G401 (cell line): Measurements from ENCODE around the gene HIVEP1. TPM values are rescaled to one million over a fixed set of nuclear protein-coding genes. Genes with fewer than 3 reads are reported as not detected.
"Not testable (repeated sequence)": the region's sequence is repeated elsewhere in the genome, so short reads cannot be mapped to it uniquely, and the experiment has no call there.

Experiments used
- DNase-seq: peaks from one replicate; pipeline ENCODE4 v3.0.0-alpha.2; 2015; ENCODE audit warnings: low spot score
- in situ Hi-C: cut with HindIII; loops from 2 replicates; pipeline ENCODE4 v1.10.0; 2016; ENCODE audit warnings: low sequenced_read_pairs, mixed read lengths
- total RNA-seq: library from RNA; depleted of rRNA; stranded (reverse); fragments of >200 nt; shearing (Covaris generic); gene quantifications from 2 replicates; pipeline ENCODE4 v1.2.3, GENCODE V29; 2014

The HIVEP1 gene
- total RNA-seq, 1 experiment from 2014 or later: 4.3 TPM

- no peak for DNase-seq
- in situ Hi-C loops: no loop called here
Observed at GRCh38 chr6:12164508-12164770, 152.3 kb downstream of the HIVEP1 start.

- no peak for DNase-seq
- in situ Hi-C loops: no loop called here
Observed at GRCh38 chr6:12165297-12165696, 153.2 kb downstream of the HIVEP1 start.

- in situ Hi-C loops: no loop called here
- no peak for DNase-seq
Observed at GRCh38 chr6:12165722-12166280, 153.7 kb downstream of the HIVEP1 start.

- DNase-seq: no peak
Observed at GRCh38 chr6:12169377-12169776, 157.3 kb downstream of the HIVEP1 start.

GRCh38 chr6:12170351-12171092 lies 158.4 kb downstream of the HIVEP1 start:
- in situ Hi-C loops: no loop called here
- DNase-seq: no peak

More at GRCh38 chr6:12169377-12169776, 157.3 kb downstream of the HIVEP1 start:
- in situ Hi-C loops: no loop called here

GRCh38 chr6:12171717-12172116 lies 159.6 kb downstream of the HIVEP1 start:
- in situ Hi-C loops: no loop called here
- DNase-seq: no peak

GRCh38 chr6:12172572-12172971 lies 160.5 kb downstream of the HIVEP1 start:
- in situ Hi-C loops: no loop called here

GRCh38 chr6:12173181-12173580 lies 161.1 kb downstream of the HIVEP1 start:
- no peak for DNase-seq
- in situ Hi-C loops: no loop called here

More at GRCh38 chr6:12172572-12172971, 160.5 kb downstream of the HIVEP1 start:
- no peak for DNase-seq

GRCh38 chr6:12173661-12174060 lies 161.5 kb downstream of the HIVEP1 start:
- DNase-seq: no peak
- in situ Hi-C loops: no loop called here

GRCh38 chr6:12174878-12175277 lies 162.8 kb downstream of the HIVEP1 start:
- no peak for DNase-seq
- in situ Hi-C loops: no loop called here

GRCh38 chr6:12175626-12176025 lies 163.5 kb downstream of the HIVEP1 start:
- in situ Hi-C loops: no loop called here
- DNase-seq: no peak

- DNase-seq, in situ Hi-C loops: not testable (repeated sequence)
Observed at GRCh38 chr6:12176782-12177181, 164.7 kb downstream of the HIVEP1 start.

GRCh38 chr6:12178521-12178920 lies 166.4 kb downstream of the HIVEP1 start:
- in situ Hi-C loops: no loop called here

GRCh38 chr6:12181481-12181880 lies 169.4 kb downstream of the HIVEP1 start:
- in situ Hi-C loops: no loop called here
- DNase-seq: no peak

More at GRCh38 chr6:12178521-12178920, 166.4 kb downstream of the HIVEP1 start:
- DNase-seq: no peak

- in situ Hi-C loops: no loop called here
- no peak for DNase-seq
Observed at GRCh38 chr6:12182676-12183075, 170.6 kb downstream of the HIVEP1 start.

- in situ Hi-C loops: no loop called here
- DNase-seq: no peak
Observed at GRCh38 chr6:12185081-12185673, 173.1 kb downstream of the HIVEP1 start.

GRCh38 chr6:12186528-12186927 lies 174.4 kb downstream of the HIVEP1 start:
- no peak for DNase-seq
- in situ Hi-C loops: no loop called here

- in situ Hi-C loops: no loop called here
- no peak for DNase-seq
Observed at GRCh38 chr6:12189150-12189549, 177.0 kb downstream of the HIVEP1 start.

- DNase-seq: no peak
- in situ Hi-C loops: no loop called here
Observed at GRCh38 chr6:12189661-12190060, 177.5 kb downstream of the HIVEP1 start.

- DNase-seq: no peak
- in situ Hi-C loops: no loop called here
Observed at GRCh38 chr6:12190252-12190651, 178.1 kb downstream of the HIVEP1 start.
